ENCODE measurements around the gene SIM2. TPM values are rescaled to one million over a fixed set of nuclear protein-coding genes. Genes with fewer than 3 reads are reported as not detected.

Gene SIM2
- total and polyA plus RNA-seq, 2 experiments from 2014 or later = 0.14 TPM; not detected in 1

- Histone ChIP-seq H3F3A (ENCODE audit: insufficient read depth) (no peaks in the 10 kb centered on the region), H3K27ac (no peak overlapping the region), H4K20me1 (ENCODE audit: insufficient read depth) (no peaks in the 10 kb centered on the region), H3K79me2 (ENCODE audit: insufficient read depth) (no peaks in the 10 kb centered on the region), H3K4me3 (no peak overlapping the region), H3K36me3 (ENCODE audit: low read depth) (no peaks in the 10 kb centered on the region), H3K4me2 (ENCODE audit: unreplicated experiment) (no peak overlapping the region), H3K27me3 (replicated peaks; ENCODE audit: insufficient read depth) (peaks cover 49% of the 10 kb centered on the region), H2AFZ (no peak overlapping the region), H3K9me3 (ENCODE audit: low read depth) (no peaks in the 10 kb centered on the region), H3K9me2 (ENCODE audit: insufficient read depth) (no peaks in the 10 kb centered on the region), H3K9ac (no peak overlapping the region), H3K4me1 (ENCODE audit: insufficient read depth) (no peaks in the 10 kb centered on the region)
- in situ Hi-C loops (cut with MboI) = no loop called here
- DNase-seq = no peak
- 58 to 71% methylated on average over 5 of the region's 5 CpGs for WGBS, 2 experiments (ENCODE audit: low coverage in 1 of 2, low lambda C conversion rate in 2 of 2, missing lambda C conversion rate in 2 of 2)
- no peak for TF ChIP-seq EZH2 (IDR thresholded peaks at IDR 0.05; ENCODE audit: insufficient read depth, poor library complexity, severe bottlenecking)
- no peak for TF ChIP-seq EZH2phosphoT487 (IDR thresholded peaks at IDR 0.05; ENCODE audit: insufficient read depth, low read depth)
These were observed 26.2 kb upstream of the SIM2 start for GRCh38 chr21:36672737-36673136.

DNA sequence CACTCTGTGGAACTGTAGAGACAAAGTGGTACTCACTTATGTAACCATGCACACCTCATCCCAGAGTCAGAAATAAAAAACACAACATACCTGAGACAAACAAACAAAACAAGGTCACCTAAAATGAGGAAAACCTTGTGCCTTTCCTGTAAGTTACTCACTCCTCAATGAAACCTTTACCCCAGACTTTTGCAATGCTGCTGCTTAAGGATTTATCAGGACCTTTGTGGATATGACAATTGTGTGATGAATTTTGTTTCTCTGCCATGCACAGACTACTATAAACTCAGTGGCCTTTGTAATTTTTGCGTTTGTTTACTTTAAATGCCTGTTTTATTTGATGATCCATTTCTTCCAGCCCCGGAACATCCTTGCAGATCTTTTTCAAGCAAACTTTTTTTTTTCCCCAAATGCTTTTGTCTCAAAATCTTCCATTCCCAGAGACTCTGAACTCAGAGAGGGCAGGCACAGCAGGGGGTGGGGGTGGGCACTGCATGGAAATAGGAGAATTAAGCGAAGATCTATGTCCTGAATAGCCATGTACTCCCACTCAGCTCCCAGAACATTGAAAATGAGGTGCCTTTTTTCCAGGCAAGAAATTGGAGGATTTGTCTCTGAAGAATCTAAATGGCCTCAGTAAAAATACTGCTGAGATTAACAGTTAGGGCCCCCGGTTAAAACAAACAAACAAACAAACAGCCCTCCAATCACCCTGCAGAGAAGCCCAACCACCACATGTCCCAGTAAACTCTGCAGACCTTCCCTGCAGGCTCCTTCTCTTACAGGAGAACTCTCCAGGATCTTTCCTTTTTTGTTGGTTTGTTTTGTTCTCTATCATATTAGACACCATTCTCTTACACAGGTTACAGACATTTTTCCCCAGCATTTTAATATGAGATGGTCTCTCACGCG is 22.6 kb upstream of the SIM2 start:
- no peak overlapping the region for H3K9ac ChIP-seq
- H3K9me3 ChIP-seq (ENCODE audit: low read depth) = no peaks in the 10 kb centered on the region
- peaks cover 70% of the 10 kb centered on the region for H3K27me3 ChIP-seq (replicated peaks; ENCODE audit: insufficient read depth)
- H3F3A ChIP-seq (ENCODE audit: insufficient read depth) = no peaks in the 10 kb centered on the region
- no peak overlapping the region for H3K4me3 ChIP-seq
- in situ Hi-C loops (cut with MboI) = no loop called here
- no peaks in the 10 kb centered on the region for H3K4me1 ChIP-seq (ENCODE audit: insufficient read depth)
- 33 to 41% methylated on average over 6 of the region's 6 CpGs for WGBS, 2 experiments (ENCODE audit: low coverage in 1 of 2, low lambda C conversion rate in 2 of 2, missing lambda C conversion rate in 2 of 2)
- H3K79me2 ChIP-seq (ENCODE audit: insufficient read depth) = no peaks in the 10 kb centered on the region
- no peak overlapping the region for H3K27ac ChIP-seq
- no peaks in the 10 kb centered on the region for H3K36me3 ChIP-seq (ENCODE audit: low read depth)
- no peak overlapping the region for H3K4me2 ChIP-seq (ENCODE audit: unreplicated experiment)
- H2AFZ ChIP-seq = no peak overlapping the region
- no peak for DNase-seq
- TF ChIP-seq EZH2 (IDR thresholded peaks at IDR 0.05; ENCODE audit: insufficient read depth, poor library complexity, severe bottlenecking) (no peak), EZH2phosphoT487 (IDR thresholded peaks at IDR 0.05; ENCODE audit: insufficient read depth, low read depth) (no peak)
- H4K20me1 ChIP-seq (ENCODE audit: insufficient read depth) = no peaks in the 10 kb centered on the region
- H3K9me2 ChIP-seq (ENCODE audit: insufficient read depth) = no peaks in the 10 kb centered on the region

DNA sequence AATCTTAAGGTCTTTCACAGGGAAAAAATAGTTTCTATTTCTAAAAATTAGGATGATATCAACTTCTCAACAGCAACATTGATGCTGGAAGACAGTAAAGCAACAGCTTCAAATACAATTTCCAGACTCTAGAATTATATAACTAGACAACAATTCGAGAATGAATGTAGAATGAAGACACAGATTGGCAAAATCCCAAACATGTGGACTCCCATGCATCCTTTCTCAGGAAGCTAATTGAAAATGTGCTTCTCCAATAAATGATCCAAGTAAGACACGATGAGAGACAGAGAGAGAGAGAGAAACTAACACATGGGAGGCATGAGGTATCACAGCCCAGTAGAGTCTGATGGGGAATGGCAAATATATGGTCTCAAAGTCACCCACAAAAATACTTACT is 21.5 kb upstream of the SIM2 start:
- Histone ChIP-seq H3K79me2 (ENCODE audit: insufficient read depth) (no peaks in the 10 kb centered on the region), H3K9ac (no peak overlapping the region), H3K9me3 (ENCODE audit: low read depth) (no peaks in the 10 kb centered on the region), H3K27me3 (replicated peaks; ENCODE audit: insufficient read depth) (peaks cover 62% of the 10 kb centered on the region), H3K36me3 (ENCODE audit: low read depth) (no peaks in the 10 kb centered on the region), H3F3A (ENCODE audit: insufficient read depth) (no peaks in the 10 kb centered on the region), H2AFZ (no peak overlapping the region), H4K20me1 (ENCODE audit: insufficient read depth) (no peaks in the 10 kb centered on the region), H3K4me3 (no peak overlapping the region), H3K27ac (no peak overlapping the region), H3K4me2 (ENCODE audit: unreplicated experiment) (no peak overlapping the region), H3K9me2 (ENCODE audit: insufficient read depth) (no peaks in the 10 kb centered on the region), H3K4me1 (ENCODE audit: insufficient read depth) (no peaks in the 10 kb centered on the region)
- TF ChIP-seq EZH2 (IDR thresholded peaks at IDR 0.05; ENCODE audit: insufficient read depth, poor library complexity, severe bottlenecking) (no peak), EZH2phosphoT487 (IDR thresholded peaks at IDR 0.05; ENCODE audit: insufficient read depth, low read depth) (no peak)
- no peak for DNase-seq
- 0 to 2% methylated on average over 2 of the region's 2 CpGs for WGBS, 2 experiments (ENCODE audit: low coverage in 1 of 2, low lambda C conversion rate in 2 of 2, missing lambda C conversion rate in 2 of 2)
- in situ Hi-C loops (cut with MboI) = no loop called here

DNA sequence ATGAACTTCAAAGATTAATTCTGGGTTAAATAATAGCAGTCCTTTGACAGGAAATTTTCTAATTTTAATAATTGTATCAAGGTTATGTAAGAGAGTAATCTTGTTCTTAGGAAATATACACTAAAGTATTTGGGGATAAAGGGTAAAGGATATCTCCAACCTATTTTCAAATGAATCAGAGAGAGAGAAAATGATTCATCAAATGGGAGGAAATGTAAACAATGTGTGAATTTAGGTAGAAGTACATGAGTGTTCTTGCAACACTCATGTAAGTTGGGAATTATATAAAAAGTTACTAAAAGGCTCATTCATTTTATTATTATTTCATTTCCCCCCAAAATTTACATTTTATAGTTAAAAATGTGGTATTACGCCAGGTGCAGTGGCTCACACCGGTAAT is 20.4 kb upstream of the SIM2 start:
- peaks cover 63% of the 10 kb centered on the region for H3K27me3 ChIP-seq (replicated peaks; ENCODE audit: insufficient read depth)
- WGBS, 2 experiments (ENCODE audit: low coverage in 1 of 2, low lambda C conversion rate in 2 of 2, missing lambda C conversion rate in 2 of 2) = 39 to 50% methylated on average over 2 of the region's 2 CpGs
- no peaks in the 10 kb centered on the region for H3K36me3 ChIP-seq (ENCODE audit: low read depth)
- no peaks in the 10 kb centered on the region for H3K79me2 ChIP-seq (ENCODE audit: insufficient read depth)
- H3K9me3 ChIP-seq (ENCODE audit: low read depth) = no peaks in the 10 kb centered on the region
- H3K27ac ChIP-seq = no peak overlapping the region
- TF ChIP-seq EZH2phosphoT487 (IDR thresholded peaks at IDR 0.05; ENCODE audit: insufficient read depth, low read depth) (no peak), EZH2 (IDR thresholded peaks at IDR 0.05; ENCODE audit: insufficient read depth, poor library complexity, severe bottlenecking) (no peak)
- in situ Hi-C loops (cut with MboI) = no loop called here
- no peaks in the 10 kb centered on the region for H3F3A ChIP-seq (ENCODE audit: insufficient read depth)
- no peaks in the 10 kb centered on the region for H3K4me1 ChIP-seq (ENCODE audit: insufficient read depth)
- H4K20me1 ChIP-seq (ENCODE audit: insufficient read depth) = no peaks in the 10 kb centered on the region
- H3K4me2 ChIP-seq (ENCODE audit: unreplicated experiment) = no peak overlapping the region
- no peak for DNase-seq
- H3K9me2 ChIP-seq (ENCODE audit: insufficient read depth) = no peaks in the 10 kb centered on the region
- H2AFZ ChIP-seq = no peak overlapping the region
- no peak overlapping the region for H3K4me3 ChIP-seq
- no peak overlapping the region for H3K9ac ChIP-seq

All from GM23248 (cell line).